ENCODE measurements around the gene INAFM1.

The INAFM1 gene

GRCh38 chr19:47274071-47274890, at the start of gene INAFM1:
INAFM1 (plus strand) TSS chr19:47274885; CDS start chr19:47274920, 35 bp downstream.
- peak; percentile 99 for DNase-seq (ENCODE audit: low read depth, low spot score)

GRCh38 chr19:47225746-47226425, 48.8 kb upstream of the INAFM1 start:
- DNase-seq (ENCODE audit: low read depth, low spot score), result peak; percentile 70

DNA sequence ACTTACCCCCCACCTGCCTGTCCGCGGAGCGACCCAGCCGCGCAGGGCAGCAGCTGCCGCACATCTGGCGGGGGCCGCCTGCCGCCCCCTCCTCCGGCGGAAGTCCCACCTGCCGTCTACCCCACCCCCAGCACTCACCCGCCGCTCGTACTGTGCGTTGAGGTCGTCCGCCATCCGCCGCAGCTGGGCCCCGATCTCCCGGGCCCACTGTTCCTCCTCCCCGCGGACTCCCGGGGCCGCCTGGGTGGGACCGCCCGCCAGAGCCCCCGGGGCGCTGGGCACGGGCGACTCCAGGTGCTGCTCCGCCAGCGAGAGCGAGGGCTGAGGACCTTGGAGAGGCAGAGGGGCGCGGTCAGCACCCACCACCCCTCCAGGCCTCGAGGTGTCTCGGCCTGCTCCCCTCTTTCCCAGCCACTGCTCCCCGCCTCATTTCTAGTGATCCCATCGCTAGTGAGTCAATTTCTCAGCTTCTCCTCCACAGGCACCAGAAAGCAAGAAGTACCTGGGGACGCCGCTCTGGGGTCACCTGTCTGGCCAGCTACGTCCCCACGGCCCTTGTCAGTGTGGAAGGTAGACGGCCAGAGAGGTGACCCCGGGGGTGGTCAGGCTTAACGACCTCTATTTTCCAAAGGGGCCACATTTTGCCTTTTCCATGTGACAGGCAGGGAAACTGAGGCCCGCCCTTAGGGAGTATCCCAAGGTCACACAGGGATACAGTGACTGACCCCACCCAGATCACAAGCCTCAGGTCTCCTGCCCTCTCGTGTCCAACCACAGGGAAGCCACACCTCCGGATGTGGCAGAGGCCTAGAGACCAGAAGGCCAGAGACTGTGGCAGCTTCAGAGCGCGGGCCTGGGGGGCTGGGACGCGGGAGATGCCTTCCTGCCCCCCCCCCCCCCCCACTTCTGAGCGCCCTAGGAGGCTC, 48.0 kb upstream of the INAFM1 start:
- DNase-seq (ENCODE audit: low read depth, low spot score), result no peak

DNA sequence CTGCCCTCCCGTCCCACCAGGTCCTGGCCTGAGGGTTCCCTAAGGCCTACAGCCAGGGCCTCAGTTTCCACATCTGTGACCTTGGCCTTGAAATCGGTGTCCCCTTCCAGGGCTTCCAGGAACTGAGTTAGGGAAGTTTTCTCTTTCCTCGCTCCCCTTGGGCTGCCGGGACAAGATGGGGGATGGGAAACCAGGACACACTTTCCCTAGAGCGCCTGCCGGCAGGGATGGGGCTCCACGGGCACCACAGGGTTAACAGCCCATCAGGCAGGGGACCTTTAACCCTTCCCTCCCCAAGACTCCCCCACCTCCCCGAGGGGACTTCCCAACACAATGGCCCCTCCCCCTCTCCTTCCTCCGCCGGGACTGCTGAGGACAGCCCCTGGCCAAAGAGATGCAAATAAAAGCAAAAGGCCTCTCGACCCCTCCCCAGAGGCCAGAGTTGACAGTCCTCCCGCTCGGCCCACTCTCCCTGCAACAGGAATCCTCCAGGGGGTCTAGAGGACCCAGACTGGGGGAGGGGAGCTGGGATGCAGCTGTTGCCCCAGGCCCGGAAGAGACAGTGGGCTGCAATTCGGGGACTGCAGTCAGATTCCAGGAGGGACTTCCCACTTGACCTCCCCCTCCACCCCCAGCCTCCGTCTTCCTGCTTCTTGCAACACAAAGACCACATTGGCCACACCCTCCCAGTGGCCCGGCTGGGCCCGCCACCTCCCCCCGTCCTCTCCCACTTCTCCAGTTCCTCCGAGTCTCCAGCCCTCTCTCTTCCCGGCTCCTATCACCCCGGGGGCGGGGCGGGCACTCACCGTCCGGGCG, 47.1 kb upstream of the INAFM1 start:
- DNase-seq (ENCODE audit: low read depth, low spot score), result no peak

- no peak for DNase-seq (ENCODE audit: low read depth, low spot score)
These were observed 46.3 kb upstream of the INAFM1 start for GRCh38 chr19:47228168-47228936.

DNA sequence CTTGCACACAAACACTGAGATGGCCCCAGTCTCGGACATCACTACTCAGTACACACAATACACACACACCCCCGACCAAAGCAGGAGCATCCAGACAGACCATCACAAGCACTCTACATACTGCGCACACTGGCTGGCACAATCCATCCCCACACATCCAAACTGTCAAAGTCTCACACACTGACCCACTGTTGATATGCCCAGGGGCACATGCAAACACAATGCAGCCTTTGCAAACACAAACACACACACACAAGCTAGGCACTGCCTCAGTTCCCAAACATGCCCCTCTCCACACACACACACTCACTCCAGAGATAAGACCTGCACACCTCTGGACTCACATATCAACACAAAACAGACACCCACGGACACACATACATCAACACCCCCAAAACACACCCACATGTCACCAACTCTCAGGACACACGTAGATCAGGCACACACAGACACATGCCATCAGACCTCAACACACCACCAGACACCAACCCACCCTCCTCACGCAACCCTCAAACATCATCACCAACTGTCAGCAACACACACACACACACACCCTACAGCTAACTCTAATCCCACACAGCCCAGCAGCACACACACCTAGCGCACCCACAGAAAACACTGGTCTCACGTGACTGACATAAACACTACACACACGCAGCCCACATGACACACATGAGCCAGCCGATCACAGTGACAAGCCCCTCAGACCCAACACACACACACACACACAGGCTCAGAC, 45.6 kb upstream of the INAFM1 start:
- DNase-seq (ENCODE audit: low read depth, low spot score), result no peak

GRCh38 chr19:47229676-47230053, 45.0 kb upstream of the INAFM1 start:
- no peak for DNase-seq (ENCODE audit: low read depth, low spot score)

- peak; percentile 53 for DNase-seq (ENCODE audit: low read depth, low spot score)
These were observed 44.4 kb upstream of the INAFM1 start for GRCh38 chr19:47230054-47230920.

DNA sequence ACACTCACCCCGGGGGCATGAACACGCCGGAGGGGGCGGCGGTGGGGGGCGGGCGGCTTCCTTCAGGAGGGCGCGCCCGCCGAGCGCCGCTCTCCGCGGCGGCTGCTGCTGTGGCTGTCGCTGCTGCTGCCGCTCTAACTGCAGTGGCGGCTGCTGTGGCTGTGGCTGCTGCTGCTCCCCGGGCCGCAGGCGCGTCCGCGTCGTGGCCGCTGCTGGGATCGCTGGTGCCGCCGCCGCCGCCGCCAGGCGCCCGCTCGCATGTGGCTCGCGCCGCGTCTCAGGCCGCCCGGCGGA, 43.8 kb upstream of the INAFM1 start, which contains the start of gene BBC3:
Gene BBC3 (minus strand): TSS at position 279 of the 294 bp plus-strand sequence. CDS start 2,768 bp downstream, outside the sequence.
- DNase-seq (ENCODE audit: low read depth, low spot score), result no peak

GRCh38 chr19:47231215-47232054, 43.2 kb upstream of the INAFM1 start:
- peak; percentile 74 for DNase-seq (ENCODE audit: low read depth, low spot score)

DNA sequence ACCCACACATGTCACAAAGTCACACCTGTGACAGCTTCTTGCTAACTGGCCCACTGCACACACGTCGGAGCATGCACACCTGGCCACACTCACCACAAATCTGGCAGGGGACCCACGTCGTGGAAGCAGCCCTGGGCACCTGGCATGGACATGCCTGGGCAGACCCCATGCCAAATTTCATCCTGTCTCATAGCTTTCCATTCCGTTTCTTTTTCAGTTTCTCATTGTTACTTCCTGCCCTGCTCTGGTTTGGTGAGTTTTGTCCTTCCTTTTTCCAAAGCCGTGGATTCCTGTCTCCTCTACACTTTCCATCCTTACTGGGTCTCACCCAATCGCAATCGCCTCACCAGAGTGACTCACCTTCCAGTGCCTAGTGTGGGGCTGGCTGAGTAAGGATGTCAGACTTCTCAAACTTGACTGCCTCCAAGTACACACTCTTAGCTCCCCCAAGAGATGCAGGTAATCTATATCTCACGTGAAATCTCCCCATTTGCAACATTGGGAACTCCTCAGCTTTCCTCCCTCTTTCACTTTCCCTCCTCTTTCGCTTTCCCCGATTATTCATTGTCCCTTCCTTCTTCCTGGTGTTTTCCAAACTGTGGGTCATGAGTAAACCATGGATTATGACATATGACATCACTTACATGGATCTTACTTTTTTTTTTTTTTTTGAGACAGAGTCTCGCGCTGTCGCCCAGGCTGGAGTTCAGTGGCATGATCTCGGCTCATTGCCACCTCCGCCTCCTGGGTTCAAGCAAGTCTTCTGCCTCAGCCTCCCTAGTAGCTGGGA, 42.1 kb upstream of the INAFM1 start:
- no peak for DNase-seq (ENCODE audit: low read depth, low spot score)

GRCh38 chr19:47236072-47236675, 38.5 kb upstream of the INAFM1 start:
- no peak for DNase-seq (ENCODE audit: low read depth, low spot score)

DNA sequence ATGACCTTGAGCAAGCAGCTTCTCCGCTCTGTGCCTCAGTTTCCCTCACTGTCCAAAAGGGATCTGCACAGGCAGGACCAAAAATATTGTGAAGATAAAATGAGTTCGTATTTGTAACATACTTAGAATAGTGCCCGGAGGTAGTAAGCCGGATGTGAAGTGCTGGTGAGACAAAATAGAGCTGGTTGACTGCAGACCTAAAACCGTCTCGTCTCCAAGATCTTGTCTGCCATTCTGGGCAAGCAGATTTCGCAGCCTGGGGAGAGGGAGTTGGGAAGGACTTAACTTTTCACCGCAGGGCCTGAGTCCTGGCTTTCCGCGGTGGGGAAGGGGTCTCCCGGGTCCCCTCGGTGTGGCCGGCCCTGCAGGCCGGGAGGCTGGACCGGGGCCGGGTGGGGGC, 35.5 kb upstream of the INAFM1 start:
- DNase-seq (ENCODE audit: low read depth, low spot score), result no peak

GRCh38 chr19:47239610-47240296, 34.9 kb upstream of the INAFM1 start:
- no peak for DNase-seq (ENCODE audit: low read depth, low spot score)

GRCh38 chr19:47240556-47240955, 34.1 kb upstream of the INAFM1 start:
- no peak for DNase-seq (ENCODE audit: low read depth, low spot score)
